ENCODE measurements around the gene PSORS1C2.

GRCh38 chr6:31135710-31136109 is 3.2 kb downstream of the PSORS1C2 start:
- TF ChIP-seq CTCF (IDR thresholded peaks at IDR 0.05; ENCODE audit: insufficient read depth, low read depth, low read length), result no peak
- no peak for TF ChIP-seq EZH2 (IDR thresholded peaks at IDR 0.05; ENCODE audit: insufficient read depth, low read length)

All from astrocyte (in vitro differentiated cells and primary cell).